Activated gamma-delta T cell treated with Interleukin-2 at 50 U/mL for 16 hours (primary cell): ENCODE measurements around the gene LAMTOR5.
"Not testable (repeated sequence)": the region's sequence is repeated elsewhere in the genome, so short reads cannot be mapped to it uniquely, and the experiment has no call there.

Experiments used
- DNase-seq: peaks from one replicate; pipeline ENCODE4 v3.0.0-alpha.2; 2020

LAMTOR5 gene

DNA sequence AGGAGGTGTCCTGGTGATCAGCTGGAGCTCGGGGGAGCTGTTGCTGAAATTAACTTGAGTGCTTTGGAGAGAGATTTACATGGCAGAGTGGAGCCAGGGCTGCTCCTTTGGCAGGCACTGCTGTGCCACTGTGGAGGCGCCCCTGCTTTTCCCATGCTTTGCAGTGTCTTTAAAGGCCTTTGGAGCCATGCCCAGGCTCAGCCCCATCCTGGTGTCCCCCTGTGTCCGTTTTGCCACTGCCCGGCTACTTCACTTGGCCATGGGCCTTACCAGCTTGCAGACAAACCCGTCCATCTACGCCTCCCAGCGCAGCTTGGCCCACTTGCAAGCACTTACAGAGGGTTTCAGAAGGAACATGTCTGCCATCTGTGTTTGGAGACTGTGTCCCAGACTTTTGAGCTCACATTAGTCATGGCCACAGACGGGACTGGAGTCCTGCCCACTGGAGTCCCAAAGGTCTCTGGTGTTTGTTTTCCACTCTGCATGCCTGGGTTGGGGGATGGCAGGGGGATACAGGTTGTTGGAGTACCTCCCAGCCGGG lies 18.2 kb upstream of the LAMTOR5 start:
- DNase-seq, result no peak

- DNase-seq, result no peak
Measured at GRCh38 chr1:110424699-110425611, 17.5 kb upstream of the LAMTOR5 start.

- DNase-seq, result no peak
Measured at GRCh38 chr1:110420874-110421793, 13.6 kb upstream of the LAMTOR5 start.

DNA sequence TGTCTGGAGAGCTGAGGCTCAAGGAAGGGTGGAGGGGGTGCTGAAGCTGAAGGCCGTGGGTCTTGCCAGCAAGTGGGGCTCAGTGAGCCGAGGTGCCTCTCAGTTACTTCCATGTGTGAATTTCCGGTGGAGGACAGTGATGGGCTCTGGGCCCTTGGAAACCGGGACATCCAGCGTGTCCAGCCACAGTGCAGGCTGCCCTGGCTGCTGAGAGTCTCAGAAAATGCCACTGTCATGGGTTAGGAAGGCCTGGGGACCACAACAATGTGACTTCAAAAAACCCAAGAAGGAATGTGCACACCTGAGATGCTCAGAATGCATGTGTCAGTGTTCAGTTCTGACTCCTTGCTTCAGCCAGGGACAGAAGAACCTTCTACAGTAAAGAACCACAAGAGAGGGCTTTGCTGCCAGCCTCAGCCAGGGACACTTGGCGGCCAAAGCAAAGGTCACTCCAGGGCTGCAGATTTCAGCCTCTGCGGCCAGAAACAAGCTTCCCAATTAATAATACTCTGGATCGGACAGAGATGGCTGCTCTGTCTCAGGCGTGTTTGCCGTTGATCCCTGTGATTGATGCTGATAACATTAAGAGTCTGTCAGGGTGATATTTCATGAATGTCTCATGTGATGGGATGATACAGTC lies 12.6 kb upstream of the LAMTOR5 start:
- DNase-seq, result no peak

DNA sequence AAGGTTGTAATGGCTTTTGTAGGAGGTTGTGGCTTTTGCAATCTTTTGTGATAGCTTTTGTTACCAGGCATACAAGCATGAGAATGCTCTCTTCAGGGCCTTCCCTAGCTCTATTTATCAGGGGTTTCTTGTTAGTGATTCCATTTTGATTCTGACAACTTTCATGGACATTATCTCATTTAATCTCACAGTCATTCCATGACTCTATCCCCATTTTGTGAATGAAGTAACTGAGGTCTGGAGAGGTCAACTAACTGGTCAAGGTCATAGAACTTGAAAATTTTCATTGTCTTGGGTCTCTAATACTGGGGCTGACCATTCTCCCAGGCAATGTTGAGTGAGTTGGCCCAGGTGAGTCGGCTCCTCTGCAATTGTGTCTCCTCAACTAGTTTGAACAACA lies 11.2 kb upstream of the LAMTOR5 start:
- no peak for DNase-seq

DNA sequence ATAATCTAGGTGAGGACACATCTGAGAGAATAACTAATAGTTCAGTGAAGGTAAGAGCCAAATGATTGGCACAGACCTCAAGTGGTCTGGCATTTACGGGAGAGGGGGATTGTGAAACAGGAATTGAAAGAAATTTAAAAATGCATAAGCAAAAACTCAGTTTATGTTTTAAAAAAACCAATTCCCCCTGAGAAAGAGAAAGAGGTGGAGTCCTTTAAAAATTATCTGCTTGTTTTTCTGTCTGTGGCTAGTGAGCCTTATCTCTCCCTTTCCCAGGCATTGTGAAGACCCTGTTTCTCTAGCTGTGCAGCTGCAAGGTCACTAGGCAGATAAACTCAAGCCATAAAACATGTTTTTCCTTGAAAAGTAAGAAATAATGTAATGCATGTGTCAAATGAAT lies 5.6 kb upstream of the LAMTOR5 start:
- not testable (repeated sequence) for DNase-seq

- DNase-seq, result peak; percentile 52
Measured at GRCh38 chr1:110412576-110412975, 5.1 kb upstream of the LAMTOR5 start.

- no peak for DNase-seq
Measured at GRCh38 chr1:110411173-110411735, 3.8 kb upstream of the LAMTOR5 start.

DNA sequence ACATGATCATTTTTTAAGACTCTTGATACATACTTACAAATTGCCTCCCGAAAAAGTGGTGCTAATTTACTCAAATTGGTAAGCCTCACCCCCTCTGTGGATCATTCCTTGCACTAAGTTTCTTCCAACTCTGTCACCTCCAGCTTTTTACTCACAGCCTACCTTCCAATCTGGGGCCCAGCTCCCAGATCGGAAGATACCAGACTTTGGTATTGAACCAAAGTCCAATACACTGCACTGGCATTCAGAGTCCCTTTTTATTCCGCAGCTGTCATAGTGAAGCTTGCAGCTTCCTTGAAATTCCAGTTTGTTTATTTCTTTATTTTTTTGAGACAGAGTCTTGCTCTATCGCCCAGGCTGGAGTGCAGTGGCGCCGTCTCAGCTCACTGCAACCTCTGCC lies 1.8 kb upstream of the LAMTOR5 start:
- DNase-seq, result no peak

- no peak for DNase-seq
Measured at GRCh38 chr1:110408488-110408887, 994 bp upstream of the LAMTOR5 start.

GRCh38 chr1:110406407-110406806 lies 1.1 kb downstream of the LAMTOR5 start:
- DNase-seq, result not testable (repeated sequence)

GRCh38 chr1:110404401-110404800 lies 3.1 kb downstream of the LAMTOR5 start:
- no peak for DNase-seq

DNA sequence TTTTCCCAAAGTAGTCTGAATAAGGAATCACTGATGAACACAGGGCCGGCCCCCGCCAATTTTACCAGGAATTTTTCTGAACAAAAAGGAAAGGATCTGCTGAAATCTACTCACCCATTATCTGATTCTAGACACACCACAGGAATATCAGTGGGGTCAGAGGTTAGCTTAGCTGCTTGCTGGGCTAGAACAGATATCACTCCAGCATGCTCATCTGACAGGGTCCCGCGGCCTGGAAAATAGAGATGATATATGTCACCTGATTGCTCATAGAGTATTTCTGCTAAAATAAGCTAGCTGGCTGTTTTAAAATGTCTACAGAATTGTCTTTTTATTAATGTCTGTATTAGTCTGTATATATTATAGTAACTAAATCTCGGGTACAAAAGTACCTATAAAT lies 3.7 kb downstream of the LAMTOR5 start:
- DNase-seq, result no peak

DNA sequence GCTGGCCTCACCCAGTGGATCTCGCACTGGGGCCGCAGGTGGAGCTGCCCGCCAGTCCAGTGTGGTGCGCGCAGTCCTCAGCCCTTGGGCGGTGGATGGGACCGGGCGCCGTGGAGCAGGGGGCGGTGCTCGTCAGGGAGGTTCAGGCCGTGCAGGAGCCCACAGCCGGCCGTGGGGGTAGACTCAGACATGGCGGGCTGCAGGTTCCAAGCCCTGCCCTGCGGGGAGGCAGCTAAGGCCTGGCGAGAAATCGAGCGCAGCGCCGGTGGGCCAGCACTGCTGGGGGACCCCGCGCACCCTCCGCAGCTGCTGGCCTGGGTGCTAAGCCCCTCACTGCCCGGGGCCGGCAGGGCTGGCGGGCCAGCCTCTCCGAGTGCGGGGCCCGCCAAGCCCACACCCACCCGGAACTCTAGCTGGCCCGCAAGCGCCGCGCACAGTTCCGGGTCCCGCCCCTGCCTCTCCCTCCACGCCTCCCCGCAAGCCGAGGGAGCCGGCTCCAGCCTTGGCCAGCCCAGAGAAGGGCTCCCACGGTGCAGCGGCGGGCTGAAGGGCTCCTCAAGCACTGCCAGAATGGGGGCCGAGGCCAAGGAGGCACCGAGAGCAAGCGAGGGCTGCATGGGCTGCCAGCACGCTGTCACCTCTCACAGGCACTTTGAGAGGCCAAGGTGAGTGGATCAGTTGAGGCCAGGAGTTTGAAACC lies 11.1 kb downstream of the LAMTOR5 start:
- DNase-seq, result not testable (repeated sequence)

- no peak for DNase-seq
Measured at GRCh38 chr1:110394493-110394820, 13.0 kb downstream of the LAMTOR5 start.

GRCh38 chr1:110393691-110394492 lies 13.6 kb downstream of the LAMTOR5 start:
- no peak for DNase-seq

GRCh38 chr1:110393286-110393685 lies 14.2 kb downstream of the LAMTOR5 start:
- no peak for DNase-seq

DNA sequence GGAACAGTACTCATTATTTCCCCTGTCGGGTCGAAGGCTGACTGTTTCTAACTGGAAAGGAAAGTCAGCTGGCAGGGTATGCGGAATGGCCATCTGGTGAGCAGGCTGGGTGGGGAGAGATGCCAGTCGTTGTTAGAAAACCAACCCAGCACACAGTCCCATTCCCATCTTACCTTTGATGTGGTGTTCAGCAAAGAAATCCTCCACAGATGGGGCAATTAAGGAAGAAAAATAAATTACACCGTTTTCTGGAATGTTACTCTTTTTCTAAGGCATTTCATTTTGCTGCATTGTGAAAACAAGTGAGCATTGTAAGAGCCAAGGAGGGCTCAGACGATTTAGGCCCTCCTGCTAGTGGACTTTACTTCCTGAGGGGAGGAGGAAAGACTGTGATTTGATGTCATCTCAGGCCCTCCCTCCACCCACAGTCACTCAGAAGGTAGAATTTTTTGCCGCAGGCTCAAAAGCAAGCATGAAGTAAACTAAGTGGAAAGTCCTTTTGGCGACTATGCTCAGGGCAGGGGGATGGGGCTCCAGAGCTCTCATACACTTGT lies 16.7 kb downstream of the LAMTOR5 start, which contains the start of gene SLC16A4:
TSS of gene SLC16A4 (minus strand) at position 335 of the 554 bp plus-strand sequence. CDS start 1,703 bp downstream, outside the sequence.
- no peak for DNase-seq

DNA sequence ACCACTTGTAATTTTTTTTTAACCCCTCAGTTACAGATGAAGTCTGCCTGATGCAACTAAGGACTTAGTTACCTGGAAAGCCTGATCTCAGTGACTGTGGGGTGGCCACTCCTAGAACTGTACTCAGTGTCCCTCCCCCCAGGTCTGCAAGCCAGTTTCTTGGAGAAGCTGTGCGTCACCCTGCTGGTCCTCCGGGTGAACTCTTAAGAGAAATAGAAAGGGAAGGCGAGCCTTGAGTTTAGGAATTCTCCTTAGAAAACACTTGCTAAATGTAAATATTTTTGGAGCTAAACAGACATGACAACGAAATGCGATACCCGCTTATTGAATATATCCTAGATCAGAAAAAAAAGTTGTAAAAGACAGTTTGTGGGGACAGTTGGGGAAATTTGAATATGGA lies 17.4 kb downstream of the LAMTOR5 start:
- no peak for DNase-seq

GRCh38 chr1:110387048-110387754 lies 20.3 kb downstream of the LAMTOR5 start:
- no peak for DNase-seq
